Natural killer cell (primary cell): ENCODE data around the gene ROBO4. TPM values are rescaled to one million over a fixed set of nuclear protein-coding genes. Genes with fewer than 3 reads are reported as not detected.

ENCODE experiments used
- ATAC-seq, 3 donors: fragments of 150-1000 bp in 2 of 3; fragments of 200-7000 bp in 1 of 3; cut with Tn5 transposase; 1 replicate in 1 of 3; 2 replicates in 2 of 3; pipeline ENCODE4 v1.10.0; 2021; ENCODE audit warnings: mild to moderate bottlenecking in 2 of 3, moderate library complexity in 2 of 3
- DNase-seq, 2 donors: peaks; one replicate each; pipeline versions ENCODE4 v3.0.0 to v3.0.0-alpha.2; 2013 to 2021; ENCODE audit warnings: mixed read lengths in 1 of 2
- H3K27ac ChIP-seq: one replicate; pipeline ENCODE4 v1.5.1; 2013; ENCODE audit warnings: mild to moderate bottlenecking, low read length
- H3K27me3 ChIP-seq: one replicate; pipeline ENCODE4 v1.6.1; 2013; ENCODE audit warnings: low read length; ENCODE audit not compliant: control insufficient read depth, insufficient read depth
- H3K36me3 ChIP-seq: one replicate; pipeline ENCODE4 v1.6.1; 2013; ENCODE audit warnings: low read length; ENCODE audit not compliant: control insufficient read depth, insufficient read depth
- H3K4me1 ChIP-seq: one replicate; pipeline ENCODE4 v1.6.1; 2013; ENCODE audit warnings: low read length; ENCODE audit not compliant: control insufficient read depth, insufficient read depth
- H3K4me3 ChIP-seq: one replicate; pipeline ENCODE4 v1.5.1; 2013; ENCODE audit warnings: low read length
- H3K9me3 ChIP-seq: one replicate; pipeline ENCODE4 v1.6.1; 2013; ENCODE audit warnings: low read length; ENCODE audit not compliant: control insufficient read depth, insufficient read depth
- H3K27ac Mint-ChIP-seq, 2 donors: one replicate each; pipeline ENCODE4 v1.8.0; 2022; ENCODE audit warnings: mild to moderate bottlenecking in 2 of 2, mixed read lengths in 2 of 2, moderate library complexity in 1 of 2
- H3K27me3 Mint-ChIP-seq, 2 donors: one replicate each; pipeline ENCODE4 v1.8.0; 2022; ENCODE audit warnings: low read depth in 2 of 2, mixed read lengths in 2 of 2
- H3K36me3 Mint-ChIP-seq: one replicate; pipeline ENCODE4 v1.8.0; 2022; ENCODE audit warnings: mixed read lengths
- H3K4me1 Mint-ChIP-seq, 2 donors: one replicate each; pipeline ENCODE4 v1.8.0; 2022; ENCODE audit warnings: mixed read lengths in 2 of 2
- H3K4me3 Mint-ChIP-seq: one replicate; pipeline ENCODE4 v1.8.0; 2022; ENCODE audit warnings: mild to moderate bottlenecking, moderate library complexity, mixed read lengths
- H3K9me3 Mint-ChIP-seq, 2 donors: one replicate each; pipeline ENCODE4 v1.8.0; 2022; ENCODE audit warnings: mixed read lengths in 2 of 2
- WGBS: methylation state at CpG from one replicate; pipeline ENCODE4 v1.1.7; 2013; ENCODE audit warnings: missing lambda C conversion rate; ENCODE audit not compliant: insufficient coverage; 5-methylcytosine and 5-hydroxymethylcytosine counted together
- intact Hi-C: fragments of 100-400 bp; cut with micrococcal nuclease; formaldehyde crosslinking; loops from one replicate; pipeline ENCODE4 v1.14.2; 2022
- total RNA-seq, 4 donors: library from RNA; stranded (reverse); fragments of 120-200 nt in 1 of 4; gene quantifications; one replicate each; pipeline versions ENCODE4 v1.2.3 to v1.2.4, GENCODE V29; 2013 to 2022
- TF ChIP-seq, protein P1 (sequence below): fragments of 200-600 bp; IDR thresholded peaks from one replicate; pipeline ENCODE4 v1.8.0; 2022; ENCODE audit warnings: antibody characterized with exemption

ROBO4 gene
- total RNA-seq, 3 donors from 2014 or later (not counting 1 experiment from before 2014, with no cell fraction given) = not detected

DNA sequence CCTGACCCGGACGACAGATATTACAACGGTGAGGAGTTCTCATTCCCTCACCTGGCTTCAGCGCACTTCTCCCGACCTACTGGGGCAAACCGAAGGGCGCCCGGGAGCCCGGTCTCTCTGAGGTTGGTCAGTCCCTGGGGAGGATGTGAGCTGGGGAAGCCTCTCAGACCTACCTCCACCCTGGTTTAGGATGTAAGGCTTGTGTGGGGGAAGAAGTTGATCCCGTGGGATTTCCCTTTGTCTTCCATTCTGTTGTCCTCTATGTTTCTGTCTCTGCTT is 20.1 kb downstream of the ROBO4 start:
- Histone ChIP-seq H3K9me3 (no peaks in the 10 kb centered on the region), H3K4me1 (peaks cover 19% of the 10 kb centered on the region), H3K27me3 (peaks cover 3% of the 10 kb centered on the region), H3K27ac (no peak overlapping the region), H3K4me3 (no peak overlapping the region), H3K36me3 (no peaks in the 10 kb centered on the region)
- Mint-ChIP-seq H3K36me3 (no peaks in the 10 kb centered on the region), H3K4me3 (peak overlapping the region; percentile 90), H3K4me1 (peaks cover 16 to 54% of the 10 kb centered on the region in 2 donors), H3K27ac (peak overlapping the region; percentile 53 to 92), H3K27me3 (peaks cover 13 to 22% of the 10 kb centered on the region in 2 donors), H3K9me3 (no peaks in the 10 kb centered on the region)
- TF ChIP-seq, protein P1, sequence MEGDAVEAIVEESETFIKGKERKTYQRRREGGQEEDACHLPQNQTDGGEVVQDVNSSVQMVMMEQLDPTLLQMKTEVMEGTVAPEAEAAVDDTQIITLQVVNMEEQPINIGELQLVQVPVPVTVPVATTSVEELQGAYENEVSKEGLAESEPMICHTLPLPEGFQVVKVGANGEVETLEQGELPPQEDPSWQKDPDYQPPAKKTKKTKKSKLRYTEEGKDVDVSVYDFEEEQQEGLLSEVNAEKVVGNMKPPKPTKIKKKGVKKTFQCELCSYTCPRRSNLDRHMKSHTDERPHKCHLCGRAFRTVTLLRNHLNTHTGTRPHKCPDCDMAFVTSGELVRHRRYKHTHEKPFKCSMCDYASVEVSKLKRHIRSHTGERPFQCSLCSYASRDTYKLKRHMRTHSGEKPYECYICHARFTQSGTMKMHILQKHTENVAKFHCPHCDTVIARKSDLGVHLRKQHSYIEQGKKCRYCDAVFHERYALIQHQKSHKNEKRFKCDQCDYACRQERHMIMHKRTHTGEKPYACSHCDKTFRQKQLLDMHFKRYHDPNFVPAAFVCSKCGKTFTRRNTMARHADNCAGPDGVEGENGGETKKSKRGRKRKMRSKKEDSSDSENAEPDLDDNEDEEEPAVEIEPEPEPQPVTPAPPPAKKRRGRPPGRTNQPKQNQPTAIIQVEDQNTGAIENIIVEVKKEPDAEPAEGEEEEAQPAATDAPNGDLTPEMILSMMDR = no peak
- DNase-seq (no peak), ATAC-seq (no peak)
- WGBS = 50% methylated on average over 6 of the region's 10 CpGs
- intact Hi-C loops = loop anchor here (2.0 to 5.0 kb wide), 2 partner anchors 43 to 75 kb away; partner anchors contain the start of gene CCDC15

DNA sequence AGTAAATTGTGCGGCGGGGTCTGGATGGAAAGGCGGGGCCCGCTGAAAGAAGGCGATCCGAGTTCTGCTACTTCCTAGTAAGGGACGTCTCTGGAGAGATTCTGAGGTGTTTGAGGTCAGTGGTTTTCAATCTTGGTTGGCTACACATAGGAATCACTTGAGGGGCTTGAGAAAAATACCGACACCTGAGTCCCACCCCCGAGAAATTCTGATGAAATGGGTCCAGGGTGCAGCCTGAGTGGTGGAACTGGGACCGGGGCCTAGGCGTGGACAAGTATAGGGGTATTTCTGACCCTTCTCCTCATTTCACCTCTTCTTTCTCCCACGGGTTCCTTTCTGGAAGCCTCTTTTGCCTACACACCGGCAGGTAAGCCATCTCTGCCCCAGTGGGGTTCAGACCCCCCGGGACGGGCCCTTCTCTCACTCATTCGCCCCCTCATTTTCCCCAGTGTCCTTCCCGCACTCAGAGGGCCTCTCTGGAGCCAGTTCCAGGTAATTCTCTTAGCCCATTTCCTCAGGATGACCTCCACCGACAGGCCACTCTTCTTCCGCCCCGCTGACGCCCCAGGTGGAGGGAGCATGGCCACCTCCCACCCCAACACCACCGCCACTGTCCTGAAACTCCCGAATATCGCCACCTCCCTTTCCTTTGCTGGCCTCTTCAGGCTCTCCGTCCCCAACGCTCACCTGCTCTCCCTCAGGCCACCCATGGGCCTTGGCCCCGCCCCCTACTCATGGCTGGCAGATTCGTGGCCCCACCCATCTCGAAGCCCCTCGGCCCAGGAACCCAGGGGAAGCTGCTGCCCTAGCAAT is 20.6 kb downstream of the ROBO4 start:
- ATAC-seq = no peak
- TF ChIP-seq, protein P1 = no peak
- H3K9me3 ChIP-seq = no peaks in the 10 kb centered on the region
- H3K4me1 ChIP-seq = peaks cover 19% of the 10 kb centered on the region
- no peaks in the 10 kb centered on the region for H3K9me3 Mint-ChIP-seq
- peak overlapping the region; percentile 90 for H3K4me3 Mint-ChIP-seq
- H3K27me3 ChIP-seq = peaks cover 3% of the 10 kb centered on the region
- intact Hi-C loops = loop anchor here (2.0 to 5.0 kb wide), 2 partner anchors 44 to 75 kb away; partner anchors contain the start of gene CCDC15
- peak overlapping the region; percentile 85 for H3K27ac ChIP-seq
- DNase-seq = no peak
- no peaks in the 10 kb centered on the region for H3K36me3 ChIP-seq
- peaks cover 16 to 54% of the 10 kb centered on the region in 2 donors for H3K4me1 Mint-ChIP-seq
- WGBS = 14% methylated on average over 28 of the region's 30 CpGs
- H3K27me3 Mint-ChIP-seq = peaks cover 18 to 26% of the 10 kb centered on the region in 2 donors
- H3K36me3 Mint-ChIP-seq = no peaks in the 10 kb centered on the region
- peak overlapping the region; percentile 53 to 92 for H3K27ac Mint-ChIP-seq
- peak overlapping the region; percentile 74 for H3K4me3 ChIP-seq

DNA sequence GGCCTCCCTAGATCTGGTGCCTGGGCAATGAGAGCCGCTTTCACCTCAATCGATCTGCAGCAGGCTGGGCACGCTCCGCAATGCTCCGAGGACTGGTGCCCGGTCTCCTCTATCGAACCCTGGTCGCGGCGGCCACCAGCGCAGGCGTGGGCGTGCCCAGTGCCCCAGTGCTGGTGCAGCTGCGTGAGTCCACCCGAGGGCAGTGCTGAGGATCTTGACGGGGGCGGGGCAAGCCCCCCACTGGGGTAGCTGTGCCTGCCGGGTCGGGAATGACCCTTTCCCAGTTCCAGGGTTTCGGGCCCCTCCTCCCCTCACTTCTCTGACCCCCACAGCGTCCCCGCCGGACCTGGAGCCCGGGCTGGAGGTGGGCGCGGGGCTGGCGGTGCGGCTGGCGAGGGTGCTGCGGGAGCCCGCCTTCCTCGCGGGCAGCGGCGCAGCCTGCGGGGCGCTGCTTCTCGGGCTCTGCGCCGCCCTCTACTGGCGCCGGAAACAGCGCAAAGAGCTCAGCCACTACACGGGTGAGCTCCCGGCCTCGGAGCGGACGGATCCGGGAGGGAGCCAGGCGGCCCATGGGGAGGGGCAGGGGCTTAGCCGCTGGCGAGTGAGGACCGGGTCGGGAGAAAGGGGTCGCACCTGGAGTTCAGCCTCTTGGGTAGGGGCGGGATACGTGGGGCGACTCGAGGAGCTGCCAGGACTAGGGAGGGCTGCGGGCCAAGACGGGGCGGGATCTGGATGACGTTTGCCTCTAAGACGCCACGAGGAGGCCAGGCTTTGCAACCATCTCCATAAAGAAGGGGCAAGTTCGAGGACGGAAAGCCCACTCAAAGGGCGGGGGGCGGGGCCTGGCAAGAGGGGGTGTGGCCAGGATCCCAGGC is 21.5 kb downstream of the ROBO4 start:
- peak; percentile 92 for ATAC-seq
- 1% methylated on average over 69 of the region's 69 CpGs for WGBS
- peaks cover 27 to 30% of the 10 kb centered on the region in 2 donors for H3K27me3 Mint-ChIP-seq
- Histone ChIP-seq H3K27me3 (peaks cover 6% of the 10 kb centered on the region), H3K9me3 (no peaks in the 10 kb centered on the region), H3K4me3 (peak overlapping the region; percentile 74), H3K27ac (peak overlapping the region; percentile 85), H3K36me3 (no peaks in the 10 kb centered on the region), H3K4me1 (peaks cover 19% of the 10 kb centered on the region)
- intact Hi-C loops = loop anchor here (2.0 to 5.0 kb wide), 2 partner anchors 45 to 76 kb away; partner anchors contain the start of gene CCDC15
- peak overlapping the region; percentile 90 for H3K4me3 Mint-ChIP-seq
- DNase-seq = peak; percentile 77 to 89
- peak overlapping the region; percentile 53 to 92 for H3K27ac Mint-ChIP-seq
- TF ChIP-seq, protein P1 = peak; percentile 76
- H3K36me3 Mint-ChIP-seq = no peaks in the 10 kb centered on the region
- H3K9me3 Mint-ChIP-seq = no peaks in the 10 kb centered on the region
- peaks cover 16 to 54% of the 10 kb centered on the region in 2 donors for H3K4me1 Mint-ChIP-seq
